GM12873 (cell line): ENCODE results near the gene D2HGDH.

Experiments used
- CTCF ChIP-seq: IDR thresholded peaks from 2 replicates; pipeline ENCODE4 v1.5.1; 2012; ENCODE audit warnings: low read depth, mild to moderate bottlenecking, moderate library complexity, low read length, control low read depth; ENCODE audit not compliant: insufficient read depth; ENCODE audit errors: missing control alignments

The D2HGDH gene

GRCh38 chr2:241813644-241814392, 79.4 kb downstream of the D2HGDH start:
- TF ChIP-seq CTCF = no peak

- no peak for TF ChIP-seq CTCF
These were observed 79.9 kb downstream of the D2HGDH start for GRCh38 chr2:241814393-241814642.

- no peak for TF ChIP-seq CTCF
These were observed 80.4 kb downstream of the D2HGDH start for GRCh38 chr2:241814643-241815476.

- no peak for TF ChIP-seq CTCF
These were observed 81.3 kb downstream of the D2HGDH start for GRCh38 chr2:241815477-241816430.

- TF ChIP-seq CTCF = no peak
These were observed 82.1 kb downstream of the D2HGDH start for GRCh38 chr2:241816431-241817121.

- TF ChIP-seq CTCF = no peak
These were observed 82.8 kb downstream of the D2HGDH start for GRCh38 chr2:241817126-241817820.
